ENCODE data around the gene OVOL1.

The OVOL1 gene

DNA sequence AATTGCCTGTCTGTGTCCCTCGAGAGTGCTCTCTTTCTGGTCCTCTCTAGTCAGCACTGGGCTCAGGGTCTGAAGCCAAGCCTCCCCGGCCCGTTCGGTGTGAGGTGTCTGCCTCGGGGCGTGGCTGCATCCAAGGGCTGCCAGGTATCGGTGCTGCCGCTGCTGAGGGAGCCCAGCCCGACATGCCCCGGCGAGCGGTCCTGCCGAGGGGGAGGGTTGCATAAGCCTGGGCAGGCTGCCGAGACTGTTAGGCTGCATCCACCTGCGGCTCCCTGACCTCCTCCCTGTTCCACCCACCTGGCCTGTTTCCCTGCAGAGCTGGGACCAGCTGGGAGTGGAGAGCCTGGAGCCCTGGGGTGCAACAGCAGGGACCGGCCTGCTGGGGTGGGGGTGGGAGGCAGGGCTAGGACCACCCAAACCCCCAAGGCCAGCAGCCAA, 6.3 kb downstream of the OVOL1 start:
- FAIRE-seq, result no peak

DNA sequence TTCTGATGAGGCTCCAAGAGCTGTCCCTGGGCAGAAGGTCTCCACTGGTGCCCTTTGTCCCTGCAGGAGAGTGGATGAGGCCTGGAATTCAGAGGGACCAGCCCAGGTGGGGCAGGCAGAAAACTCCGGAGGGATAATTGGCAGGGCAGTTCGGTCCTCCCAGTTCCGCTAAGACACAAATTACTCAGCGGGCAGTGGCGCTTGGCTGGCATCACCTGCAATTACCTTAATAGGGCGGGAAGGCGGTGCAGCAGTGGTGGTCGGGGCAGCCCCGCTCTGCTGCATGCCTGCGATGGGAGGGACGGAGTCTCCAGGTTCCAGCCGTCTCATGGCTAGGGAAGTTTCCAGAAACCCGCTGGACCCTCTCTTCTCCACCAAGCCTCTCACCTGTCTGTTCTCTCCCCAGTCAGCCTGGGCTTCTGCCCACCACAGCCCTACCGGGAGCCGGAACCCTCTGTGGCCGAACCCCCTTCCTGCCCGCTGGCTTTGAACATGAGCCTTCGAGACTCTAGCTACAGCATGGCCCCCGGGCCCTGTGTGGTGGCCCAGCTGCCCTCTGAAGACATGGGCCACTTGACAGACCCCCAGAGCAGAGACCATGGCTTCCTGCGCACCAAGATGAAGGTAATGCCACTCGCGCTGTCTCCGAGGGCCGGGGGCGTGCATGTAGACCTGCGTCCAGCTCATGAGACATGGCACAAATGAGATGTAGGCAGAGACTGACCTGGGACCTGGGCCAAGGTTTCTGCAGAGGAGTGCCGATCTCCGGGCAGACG, 7.0 kb downstream of the OVOL1 start:
- no peak for FAIRE-seq

DNA sequence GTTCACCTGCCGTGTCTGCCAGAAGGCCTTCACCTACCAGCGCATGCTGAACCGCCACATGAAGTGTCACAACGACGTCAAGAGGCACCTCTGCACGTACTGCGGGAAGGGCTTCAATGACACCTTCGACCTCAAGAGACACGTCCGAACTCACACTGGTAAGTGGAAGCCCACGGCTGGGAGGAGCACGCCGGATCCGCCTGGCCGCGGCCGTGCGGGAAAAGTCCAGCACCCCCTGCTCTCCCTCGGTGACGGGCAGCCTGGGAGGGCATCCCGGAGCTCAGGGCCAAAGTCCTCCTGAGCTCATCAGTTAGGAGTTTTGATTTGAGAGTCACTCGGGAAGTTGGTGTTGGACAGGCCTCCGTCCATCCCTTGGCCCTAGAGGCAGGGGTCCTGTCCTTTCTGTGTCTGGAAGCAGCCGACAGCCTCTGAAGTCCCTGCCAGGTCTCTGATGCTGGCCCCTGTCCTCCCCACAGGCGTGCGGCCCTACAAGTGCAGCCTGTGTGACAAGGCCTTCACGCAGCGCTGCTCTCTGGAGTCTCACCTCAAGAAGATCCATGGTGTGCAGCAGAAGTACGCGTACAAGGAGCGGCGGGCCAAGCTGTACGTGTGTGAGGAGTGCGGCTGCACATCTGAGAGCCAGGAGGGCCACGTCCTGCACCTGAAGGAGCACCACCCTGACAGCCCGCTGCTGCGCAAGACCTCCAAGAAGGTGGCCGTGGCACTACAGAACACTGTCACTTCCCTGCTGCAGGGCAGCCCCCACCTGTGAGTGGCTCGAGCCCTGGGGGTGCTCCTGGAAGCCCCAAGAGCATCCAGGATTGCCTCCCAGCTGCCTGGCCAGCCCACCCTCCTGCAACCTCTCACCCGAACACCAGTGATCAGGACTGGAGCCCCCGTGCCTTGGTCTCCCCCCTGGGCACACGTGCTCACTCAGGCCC, 8.0 kb downstream of the OVOL1 start:
- no peak for FAIRE-seq

DNA sequence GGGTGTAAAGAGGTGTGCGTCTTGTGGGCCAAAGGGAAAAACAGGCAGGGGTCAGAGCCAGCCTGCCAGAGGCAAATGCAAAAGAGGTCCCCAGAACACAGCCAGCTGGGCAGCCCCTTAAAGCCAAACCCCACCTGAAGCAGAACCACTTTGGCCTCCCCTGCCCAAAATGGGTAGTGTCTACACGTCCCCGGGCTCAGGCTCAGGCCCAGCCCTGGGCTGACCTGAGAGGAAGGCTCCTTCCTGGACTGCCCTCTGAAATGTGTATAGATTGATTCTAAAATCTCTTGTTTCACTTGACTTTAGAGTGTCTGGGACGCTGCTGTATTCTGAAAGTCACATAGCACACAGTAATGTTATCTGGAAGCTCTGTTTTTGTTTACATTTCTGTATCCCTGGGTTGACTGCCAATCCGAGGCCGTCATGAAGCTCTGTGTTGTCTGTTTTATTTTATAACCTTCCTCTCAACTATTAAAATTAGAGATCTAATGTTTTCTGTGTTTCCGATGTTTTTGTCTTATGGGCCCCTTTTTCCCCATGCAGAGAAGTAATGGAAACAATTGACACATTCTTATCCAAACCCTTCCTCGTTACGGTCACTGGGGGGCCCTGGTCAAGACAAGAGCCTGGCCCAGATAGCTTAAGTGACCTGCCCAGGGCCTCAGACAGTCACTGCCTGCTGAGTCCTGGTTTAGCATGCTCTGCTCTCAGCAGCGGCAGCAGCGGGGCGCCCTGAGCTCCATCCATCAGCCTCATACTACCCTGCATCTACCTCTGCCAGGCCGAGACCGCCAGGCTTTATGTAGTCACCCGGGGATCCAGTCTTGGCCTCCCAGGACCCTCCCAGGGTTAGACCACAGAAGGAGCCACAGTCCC, 10.1 kb downstream of the OVOL1 start:
- FAIRE-seq, result no peak

DNA sequence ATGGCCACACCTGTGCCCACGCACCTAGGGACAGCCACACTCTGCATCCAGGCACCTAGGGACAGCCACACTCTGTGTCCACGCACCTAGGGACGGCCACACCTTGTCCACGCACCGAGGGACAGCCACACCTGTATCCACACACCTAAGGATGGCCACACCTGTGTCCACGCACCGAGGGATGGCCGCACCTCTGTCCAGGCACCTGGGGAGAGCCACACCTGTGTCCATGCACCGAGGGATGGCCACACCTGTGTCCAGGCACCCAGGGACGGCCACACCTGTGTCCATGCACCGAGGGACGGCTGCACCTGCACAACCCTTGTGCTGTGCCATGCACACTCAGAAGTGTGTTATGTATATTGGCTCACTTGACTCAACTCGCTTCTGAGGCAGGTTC, 10.8 kb downstream of the OVOL1 start:
- no peak for FAIRE-seq

DNA sequence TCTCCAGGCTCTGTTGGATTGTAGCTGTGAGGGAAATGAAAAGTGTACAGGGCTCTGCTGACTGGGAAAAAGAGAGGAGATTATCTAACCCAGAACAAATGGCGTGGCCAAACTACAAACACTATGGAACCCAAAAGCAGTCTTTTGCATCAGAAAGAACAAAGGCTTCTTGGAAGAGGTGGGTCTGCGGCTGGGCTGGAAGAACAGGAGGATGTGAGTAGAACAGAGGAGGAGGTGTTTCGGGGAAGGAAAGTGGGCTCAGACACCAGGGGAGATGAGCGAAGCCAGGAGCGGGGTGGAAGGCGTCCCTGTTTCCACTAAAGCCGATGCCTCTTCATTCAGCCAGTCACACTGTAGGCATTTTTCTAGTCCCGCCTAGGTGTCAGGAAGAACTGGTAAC, 12.0 kb downstream of the OVOL1 start:
- FAIRE-seq, result no peak

DNA sequence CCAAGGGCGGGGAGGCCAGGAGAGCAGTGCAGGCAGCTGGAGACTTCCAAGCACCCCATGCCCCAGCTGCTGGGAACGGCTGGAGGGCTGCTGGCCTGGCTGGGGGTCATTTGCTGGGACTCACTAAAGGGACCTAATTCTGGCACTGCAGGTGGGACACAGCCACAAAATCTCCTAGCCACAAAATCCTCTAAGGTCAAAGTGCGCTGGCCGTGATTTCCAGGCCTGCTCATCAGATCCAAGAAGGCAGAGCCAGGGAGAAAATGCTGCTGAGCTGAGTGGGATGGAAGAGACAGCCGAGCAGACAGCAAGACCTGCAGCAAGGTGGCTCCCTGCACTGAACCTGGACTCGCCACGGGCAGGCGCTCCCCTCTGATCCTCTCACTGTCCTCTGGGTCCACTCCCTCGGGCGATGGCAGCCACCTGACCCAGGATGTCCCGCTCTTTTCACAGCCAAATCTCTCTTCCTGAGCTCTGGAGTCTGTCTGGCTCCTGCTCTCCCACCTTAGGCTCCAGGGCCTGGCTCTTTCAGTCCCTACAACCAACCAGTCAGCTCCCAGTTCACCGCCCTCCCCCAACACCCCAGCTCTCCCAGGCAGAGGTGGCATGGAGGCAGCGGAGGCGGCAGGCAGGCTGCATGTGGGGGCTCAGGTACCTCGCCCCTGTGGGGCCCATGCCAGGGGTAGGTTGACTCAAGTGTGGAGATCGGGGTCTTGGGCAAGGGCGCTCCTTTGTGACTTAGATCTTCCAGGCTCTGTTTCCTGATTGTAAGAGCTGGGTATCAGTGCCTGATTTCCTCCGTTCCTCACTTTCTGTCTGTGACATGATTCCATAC, 14.5 kb downstream of the OVOL1 start:
- no peak for FAIRE-seq

DNA sequence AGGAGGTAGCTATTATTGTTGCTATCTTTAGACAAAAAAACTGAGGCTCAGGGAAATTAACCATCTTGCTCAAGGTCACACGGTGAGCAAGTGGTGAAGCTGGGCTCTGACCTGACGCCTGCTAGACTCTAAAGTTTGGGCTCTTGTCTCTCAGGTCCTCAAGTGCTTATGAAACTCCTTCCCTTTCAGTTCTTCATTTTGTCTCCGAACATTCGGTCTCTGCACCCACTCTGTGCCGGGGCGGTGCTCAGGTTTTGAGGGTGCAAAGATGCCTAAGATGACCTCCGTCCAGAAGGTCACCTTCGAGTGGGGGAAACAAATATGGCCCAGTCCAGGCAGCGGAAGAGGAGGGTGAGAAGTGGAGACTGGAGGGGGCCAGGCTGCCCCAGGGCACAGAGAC, 16.0 kb downstream of the OVOL1 start:
- FAIRE-seq, result no peak

DNA sequence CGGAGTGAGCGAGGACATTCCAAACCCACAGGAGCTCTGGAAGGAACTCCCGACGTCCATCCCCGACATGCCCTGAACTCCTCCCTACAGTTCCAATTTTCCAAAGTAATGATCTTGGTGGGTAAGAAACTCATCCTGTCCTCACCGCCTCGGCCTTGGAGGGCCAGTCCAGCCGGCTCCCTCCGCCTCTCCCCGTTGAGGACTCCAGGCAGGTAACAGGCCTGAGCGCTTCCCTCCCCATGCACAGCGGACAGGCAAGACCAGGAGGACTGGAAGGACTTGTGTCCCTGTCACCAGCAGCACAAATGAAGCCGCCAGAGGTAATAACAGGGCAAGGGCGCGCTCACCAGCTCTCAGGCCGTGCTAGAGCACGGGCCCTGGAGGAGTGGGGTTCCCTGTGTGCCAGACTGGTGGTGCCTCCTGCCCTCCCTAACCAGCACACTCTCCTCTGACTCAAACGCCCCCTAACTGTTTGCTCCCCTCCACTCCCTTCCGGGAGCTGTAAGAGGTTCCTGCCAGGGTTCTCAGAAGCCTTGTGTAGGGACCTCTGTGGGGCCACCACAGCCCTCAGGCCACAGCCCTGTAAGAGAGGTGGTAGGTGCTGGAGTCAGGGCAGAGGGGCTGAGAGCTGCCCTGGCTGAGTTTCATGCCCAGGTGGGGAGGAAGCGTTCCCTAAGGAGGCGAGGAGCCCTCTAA, 17.1 kb downstream of the OVOL1 start:
- no peak for FAIRE-seq

DNA sequence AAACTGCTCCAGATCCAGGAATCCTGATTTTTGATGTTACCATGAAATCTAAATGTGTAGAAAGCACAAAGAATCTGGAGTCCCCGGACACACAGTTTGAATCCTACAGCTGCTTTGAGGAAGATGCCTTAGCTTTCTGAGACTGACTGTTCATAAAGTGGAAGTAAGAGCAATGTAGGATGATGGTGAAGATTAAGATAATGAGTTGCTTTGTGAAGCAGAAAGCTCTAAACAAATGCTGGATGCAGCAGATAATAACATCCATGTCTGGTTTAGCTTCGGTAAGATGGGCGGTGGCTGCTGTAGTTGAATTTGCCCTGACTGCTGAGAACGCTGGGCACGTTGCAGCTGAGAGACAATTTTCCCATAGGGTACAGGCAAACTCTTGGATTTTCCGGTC, 20.1 kb downstream of the OVOL1 start:
- FAIRE-seq, result no peak

DNA sequence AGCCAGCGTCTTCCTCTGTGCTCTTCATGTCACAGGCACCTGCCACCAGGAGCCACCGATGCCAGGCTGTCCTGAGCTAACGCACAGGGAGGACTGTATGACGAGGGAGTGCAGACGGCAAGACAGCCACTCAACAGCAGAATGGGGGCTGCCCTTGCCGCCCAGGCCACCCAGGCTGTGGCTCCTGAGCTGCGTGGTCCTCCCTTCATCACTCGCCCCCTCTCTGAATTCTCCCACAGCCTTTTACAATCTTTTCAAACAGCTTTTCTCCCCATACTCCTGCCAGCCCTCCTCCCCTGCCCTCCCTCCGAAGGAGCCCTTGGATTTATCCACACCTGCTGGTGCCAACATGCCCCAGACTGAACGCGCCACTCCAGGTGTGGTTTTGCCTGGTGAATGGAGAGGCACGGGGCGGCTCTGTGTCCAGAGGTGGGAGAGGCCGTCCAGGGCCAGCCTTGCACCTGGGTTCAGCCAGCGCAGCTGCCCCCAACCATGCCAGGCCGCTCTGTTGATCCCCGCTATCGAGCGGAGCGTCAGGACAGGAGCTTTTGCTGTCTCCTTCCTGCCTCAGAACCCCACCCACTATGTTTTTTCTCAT, 22.0 kb downstream of the OVOL1 start:
- FAIRE-seq, result no peak

DNA sequence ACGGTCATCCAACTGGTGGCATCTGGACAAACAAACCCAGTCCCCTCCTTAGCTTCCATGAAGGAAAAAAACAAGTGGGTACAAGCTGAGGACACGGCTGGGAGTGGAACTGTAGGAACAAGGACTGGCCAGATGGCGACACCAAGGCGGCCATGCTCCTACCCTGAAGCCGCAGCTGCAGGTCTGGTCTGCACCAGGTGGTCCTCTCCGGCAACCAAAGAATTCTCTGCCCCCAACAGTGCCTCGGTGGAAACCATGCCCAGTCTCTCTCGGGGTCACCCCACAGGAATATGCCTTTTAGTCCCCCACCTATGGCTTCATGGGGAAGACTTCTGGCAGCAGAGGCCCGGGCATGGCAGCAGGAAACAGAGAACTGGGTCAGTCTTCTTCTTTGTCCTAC, 22.6 kb downstream of the OVOL1 start:
- FAIRE-seq, result no peak

DNA sequence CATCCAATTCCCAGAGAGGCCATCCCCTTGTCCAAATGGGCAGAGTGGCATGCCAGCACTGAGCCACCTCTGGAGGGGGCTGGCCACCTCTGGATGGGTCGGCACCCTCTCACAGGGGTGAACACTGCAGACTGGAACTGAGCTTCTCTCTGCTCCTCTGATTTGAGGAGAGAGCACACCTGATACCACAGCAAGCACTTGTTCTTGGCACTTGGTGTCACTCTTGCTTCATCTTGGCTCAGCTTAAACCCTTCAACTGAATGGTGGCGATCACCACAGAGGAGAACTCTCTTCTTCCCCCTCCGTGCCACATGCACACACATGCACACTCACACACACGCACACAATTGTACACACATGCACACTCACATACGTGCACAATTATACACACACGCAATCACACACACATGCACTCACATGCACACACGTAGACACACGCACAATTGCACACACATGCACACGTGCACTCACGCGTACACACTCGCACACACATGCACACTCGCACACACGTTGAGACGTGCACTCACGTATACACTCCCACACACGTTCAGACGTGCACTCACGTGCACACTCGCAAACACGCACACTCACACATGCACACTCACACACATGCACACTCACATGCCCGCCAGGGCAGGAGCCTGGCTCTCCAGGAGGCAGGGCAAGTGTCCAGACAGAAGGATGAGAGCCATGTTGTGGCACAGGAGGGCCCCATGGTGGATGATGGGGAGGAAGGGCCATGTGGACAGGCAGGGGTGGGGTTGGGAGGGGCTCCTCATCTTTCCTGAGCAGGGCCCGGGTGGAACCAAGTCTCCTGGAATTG, 23.4 kb downstream of the OVOL1 start:
- no peak for FAIRE-seq

DNA sequence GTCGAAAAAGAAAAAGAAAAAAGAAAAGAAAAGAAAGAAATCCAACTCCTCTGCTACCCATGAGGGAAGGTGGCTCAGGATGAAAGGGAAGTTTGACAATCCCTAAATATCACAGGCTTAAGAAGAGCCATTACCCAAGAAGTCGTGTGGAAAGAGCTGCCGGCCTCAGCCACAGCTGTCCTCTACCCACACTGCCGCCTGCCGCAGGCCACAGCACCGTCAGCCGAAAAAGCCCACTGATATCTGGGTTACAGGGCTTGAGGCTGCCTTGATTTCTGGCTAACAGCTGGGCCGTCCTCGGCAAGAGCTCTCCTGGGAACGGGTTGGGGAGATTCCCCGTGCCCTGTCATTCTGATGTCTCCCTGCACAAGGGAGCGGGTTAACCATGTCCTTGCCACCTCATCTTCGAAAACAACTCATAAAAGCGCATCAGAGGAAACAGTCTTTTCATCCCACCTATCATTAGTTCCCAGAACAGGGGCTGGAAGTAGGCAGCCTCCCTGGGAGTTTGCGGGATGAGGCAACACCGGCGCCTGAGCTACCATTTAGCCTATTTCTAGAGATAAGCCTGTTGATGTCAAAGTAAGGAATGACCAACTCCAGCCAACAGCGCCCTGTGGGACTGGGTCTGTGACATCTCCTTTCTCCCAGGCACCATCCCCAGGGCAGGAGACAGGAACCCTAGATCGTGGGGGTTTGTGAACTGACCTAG, 25.1 kb downstream of the OVOL1 start:
- no peak for FAIRE-seq

DNA sequence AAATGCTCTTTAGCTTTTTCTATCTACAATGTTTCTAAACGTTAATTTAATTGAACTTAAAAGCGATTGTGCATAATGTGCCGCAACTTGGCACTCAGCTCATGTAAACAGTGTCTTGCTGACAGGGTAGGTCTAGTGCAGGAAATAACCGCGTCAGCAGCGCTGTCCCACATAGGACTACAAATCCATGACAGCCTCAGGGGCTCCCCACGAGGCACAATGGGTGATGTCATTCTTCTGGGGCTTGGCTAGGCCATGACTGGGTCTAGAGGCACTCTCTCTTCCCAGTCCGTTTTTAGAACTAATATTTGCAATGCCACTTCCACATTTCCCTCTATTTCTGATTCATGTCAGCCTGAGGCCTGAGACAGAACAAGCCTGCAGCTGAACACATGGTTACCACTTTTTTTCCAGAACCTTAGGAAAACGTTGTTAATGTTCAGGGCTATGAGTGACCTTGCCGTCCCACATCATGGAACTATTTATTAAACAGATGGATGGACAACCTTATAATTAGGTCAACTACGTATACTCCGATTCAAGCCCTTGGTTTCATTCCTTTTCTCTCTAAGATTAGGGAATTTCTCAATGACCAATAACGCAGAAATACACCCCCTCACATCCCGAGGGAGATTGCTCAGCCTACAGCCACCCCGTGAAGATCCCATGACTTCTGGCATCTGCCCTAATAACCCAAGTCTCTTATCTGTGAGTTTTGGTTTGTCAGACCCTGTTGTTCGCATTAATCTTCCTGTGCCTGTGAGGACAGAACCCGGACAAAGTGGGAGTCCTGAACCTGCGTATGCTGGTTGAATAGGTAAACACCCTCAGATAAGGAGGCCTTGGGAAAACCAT, 27.5 kb downstream of the OVOL1 start:
- FAIRE-seq, result no peak

DNA sequence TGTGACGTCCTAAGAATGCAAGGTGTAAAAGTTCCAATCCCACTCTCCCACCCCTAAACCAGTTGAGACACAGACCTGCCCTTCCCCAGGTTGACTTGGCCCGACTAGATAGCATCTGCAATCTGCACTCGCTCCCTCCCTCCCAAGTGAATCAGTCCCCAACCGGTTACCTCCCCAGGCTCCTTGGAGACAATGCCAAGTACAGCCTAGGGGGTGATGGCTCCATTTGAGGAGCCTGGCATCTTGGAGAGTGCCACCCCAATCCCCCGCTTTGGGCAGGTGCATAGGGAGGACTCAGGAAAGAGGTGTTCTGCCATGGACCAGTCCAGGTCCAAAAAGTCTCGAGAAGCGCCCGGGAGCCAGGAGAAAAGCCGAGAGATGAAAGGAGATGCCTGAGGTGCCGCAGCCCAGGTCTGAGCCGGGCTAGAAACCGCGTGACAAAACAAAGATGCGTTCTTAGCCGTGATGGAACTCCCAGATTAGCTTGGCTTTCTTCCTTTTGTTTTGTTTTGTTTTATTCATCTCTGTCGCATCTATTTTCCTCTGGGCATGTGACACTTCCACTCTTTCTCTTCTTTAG, 28.2 kb downstream of the OVOL1 start:
- FAIRE-seq, result no peak

DNA sequence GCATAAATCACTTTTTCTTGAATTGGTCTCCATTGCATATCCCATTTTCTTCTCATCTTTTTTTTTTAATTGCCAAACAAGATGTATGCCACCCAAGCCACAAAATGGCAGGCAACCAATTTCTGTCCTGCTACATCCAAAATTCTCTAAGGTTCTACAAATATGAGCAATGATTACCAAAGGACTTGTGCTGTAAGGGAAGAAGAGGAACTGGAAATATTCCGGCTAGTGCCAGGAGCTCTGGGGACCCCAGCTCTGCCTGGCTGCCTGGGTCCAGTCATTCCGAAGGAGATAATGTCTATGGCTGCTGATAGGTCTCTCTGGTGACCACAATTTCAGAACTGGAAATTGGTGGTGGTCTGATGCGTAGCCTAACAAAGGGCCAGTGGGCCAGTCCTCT, 29.8 kb downstream of the OVOL1 start:
- no peak for FAIRE-seq

DNA sequence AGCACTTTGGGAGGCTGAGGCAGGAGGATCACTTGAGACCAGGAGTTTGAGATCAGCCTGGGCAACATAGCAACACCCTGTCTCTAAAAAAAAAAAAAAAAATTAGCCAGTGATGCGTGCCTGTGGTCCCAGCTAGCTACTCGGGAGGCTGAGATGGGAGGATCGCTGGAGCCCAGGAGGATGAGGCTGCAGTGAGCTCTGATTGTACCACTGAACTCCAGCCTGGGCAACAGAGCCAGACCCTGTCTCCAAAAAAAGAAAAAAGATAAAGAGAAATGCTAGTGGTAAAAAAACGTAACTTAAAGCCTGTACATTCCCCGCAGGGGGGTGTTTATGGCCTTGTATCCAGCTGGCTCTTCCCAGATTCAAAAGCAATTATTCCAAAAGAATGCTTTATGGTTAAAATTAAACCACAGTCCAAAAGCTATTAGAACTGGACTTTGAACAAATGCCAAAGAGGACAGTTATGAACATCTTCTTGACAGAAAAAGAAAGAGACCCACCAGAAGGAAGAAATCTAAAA, 30.5 kb downstream of the OVOL1 start:
- FAIRE-seq, result no peak
